HepG2 (cell line): ENCODE results near the gene RAB3A. TPM values are rescaled to one million over a fixed set of nuclear protein-coding genes. Genes with fewer than 3 reads are reported as not detected.

Experiments
- ARID3A ChIP-seq: IDR thresholded peaks from 2 replicates; pipeline ENCODE4 v1.6.1; 2012; ENCODE audit warnings: low read depth, low read length, improper control_type of control experiment
- DR1 ChIP-seq: sonication (generic); formaldehyde crosslinking; IDR thresholded peaks from 2 replicates; pipeline ENCODE4 v1.8.0; 2021; ENCODE audit warnings: mild to moderate bottlenecking, missing genetic modification reagents, inconsistent platforms
- EHMT2 ChIP-seq: fragments of 200-600 bp; sonication (generic); IDR thresholded peaks from 2 replicates; pipeline ENCODE4 v1.7.0; 2017; ENCODE audit warnings: antibody characterized with exemption, low read depth, low read length, borderline replicate concordance
- GLMP ChIP-seq: sonication (generic); formaldehyde crosslinking; IDR thresholded peaks from 2 replicates; pipeline ENCODE4 v1.9.0; 2021; ENCODE audit warnings: missing genetic modification reagents, mild to moderate bottlenecking, borderline replicate concordance
- MYNN ChIP-seq: sonication (generic); formaldehyde crosslinking; IDR thresholded peaks from 2 replicates; pipeline ENCODE4 v1.4.0; 2020; ENCODE audit warnings: mild to moderate bottlenecking, low read depth, missing genetic modification reagents
- SNAPC4 ChIP-seq: sonication (generic); formaldehyde crosslinking; IDR thresholded peaks from 2 replicates; pipeline ENCODE4 v1.4.0; 2020; ENCODE audit warnings: mild to moderate bottlenecking, missing genetic modification reagents
- ZNF264 ChIP-seq: sonication (generic); formaldehyde crosslinking; IDR thresholded peaks from 2 replicates; pipeline ENCODE4 v1.4.0; 2020; ENCODE audit warnings: missing genetic modification reagents
- polyA plus RNA-seq, 8 experiments: library from polyadenylated mRNA; depleted of rRNA in 3 of 8; stranded (reverse) in 7 of 8; unstranded in 1 of 8; fragments of >200 nt; fragmentation: Illumina TruSeq in 4 of 8; extraction: Trizol in 4 of 8; gene quantifications; 2 replicates each; pipeline versions ENCODE4 v1.2.1 to v1.2.3, GENCODE V29; 2011 to 2016; ENCODE audit warnings: low read depth in 4 of 8, missing spikeins in 1 of 8, mixed read lengths in 1 of 8; ENCODE audit not compliant: insufficient read depth in 1 of 8
- total RNA-seq, 5 experiments: library from RNA; depleted of rRNA; stranded (reverse); fragments of >200 nt; fragmentation: Illumina TruSeq; extraction: Trizol; gene quantifications; 2 replicates each; pipeline ENCODE4 v1.2.3, GENCODE V29; 2016; ENCODE audit warnings: low read depth in 1 of 5
- TF ChIP-seq, protein P1 (sequence below), 2 experiments: fragments of 450-650 bp in 1 of 2; sonication (generic) in 1 of 2; formaldehyde crosslinking in 1 of 2; IDR thresholded peaks; 2 replicates each; pipeline versions ENCODE4 v1.6.1 to v1.8.0; 2016 to 2022; ENCODE audit warnings: antibody characterized with exemption in 1 of 2, mild to moderate bottlenecking in 1 of 2, missing genetic modification reagents in 1 of 2
- TF ChIP-seq, protein P2 (sequence below): sonication (generic); formaldehyde crosslinking; IDR thresholded peaks from 2 replicates; pipeline ENCODE4 v1.5.1; 2020; ENCODE audit warnings: missing genetic modification reagents, mild to moderate bottlenecking, borderline replicate concordance

Gene RAB3A
- total and polyA plus RNA-seq, 2 of the 13 experiments (the other 11 are each of a cell fraction or from before 2014, with no cell fraction given) = 0.58 to 0.98 TPM

DNA sequence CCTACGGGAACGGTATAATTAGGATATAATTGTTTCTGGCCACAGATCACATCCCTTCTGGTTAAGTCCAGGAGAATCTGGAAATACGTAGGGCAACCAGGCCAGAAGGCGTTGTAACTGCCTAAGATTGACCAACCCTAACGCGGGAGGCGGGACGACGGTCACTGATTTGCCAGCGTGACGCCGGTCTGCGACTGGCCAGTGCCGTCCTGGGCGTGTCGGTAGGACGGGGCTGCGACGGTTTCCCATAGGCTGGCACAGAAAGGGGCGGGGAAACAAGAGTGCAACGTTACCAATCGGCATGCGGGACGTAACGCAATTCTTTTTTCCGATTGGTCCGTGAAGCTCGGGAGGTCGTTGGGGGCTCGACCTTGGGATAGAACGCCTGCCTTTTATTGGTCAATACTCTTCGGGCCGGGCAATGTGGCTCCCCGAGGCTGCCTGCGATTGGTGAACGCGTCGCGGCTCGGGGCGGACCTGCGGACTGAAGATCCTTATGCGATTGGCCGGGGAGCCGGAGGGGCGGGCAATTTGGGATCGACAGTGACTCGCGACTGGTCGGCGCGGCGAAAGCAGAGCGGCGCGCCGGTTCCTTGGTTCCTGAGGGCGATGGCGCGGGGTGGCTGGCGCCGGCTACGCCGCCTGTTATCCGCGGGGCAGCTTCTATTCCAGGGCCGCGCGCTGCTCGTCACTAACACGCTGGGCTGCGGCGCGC lies 11.0 kb downstream of the RAB3A start, which contains the start of gene MPV17L2 (continued):
- TF ChIP-seq ARID3A (no peak), ZNF264 (CRISPR knock-in tag) (0 out of 2 replicates have a peak, but pooled peaks have one; percentile 30), MYNN (no peak), EHMT2 (no peak), SNAPC4 (CRISPR knock-in tag) (no peak), GLMP (CRISPR knock-in tag) (no peak), DR1 (CRISPR knock-in tag) (no peak; the same call in 1 of the 2 replicates)
- TF ChIP-seq, protein P1, sequence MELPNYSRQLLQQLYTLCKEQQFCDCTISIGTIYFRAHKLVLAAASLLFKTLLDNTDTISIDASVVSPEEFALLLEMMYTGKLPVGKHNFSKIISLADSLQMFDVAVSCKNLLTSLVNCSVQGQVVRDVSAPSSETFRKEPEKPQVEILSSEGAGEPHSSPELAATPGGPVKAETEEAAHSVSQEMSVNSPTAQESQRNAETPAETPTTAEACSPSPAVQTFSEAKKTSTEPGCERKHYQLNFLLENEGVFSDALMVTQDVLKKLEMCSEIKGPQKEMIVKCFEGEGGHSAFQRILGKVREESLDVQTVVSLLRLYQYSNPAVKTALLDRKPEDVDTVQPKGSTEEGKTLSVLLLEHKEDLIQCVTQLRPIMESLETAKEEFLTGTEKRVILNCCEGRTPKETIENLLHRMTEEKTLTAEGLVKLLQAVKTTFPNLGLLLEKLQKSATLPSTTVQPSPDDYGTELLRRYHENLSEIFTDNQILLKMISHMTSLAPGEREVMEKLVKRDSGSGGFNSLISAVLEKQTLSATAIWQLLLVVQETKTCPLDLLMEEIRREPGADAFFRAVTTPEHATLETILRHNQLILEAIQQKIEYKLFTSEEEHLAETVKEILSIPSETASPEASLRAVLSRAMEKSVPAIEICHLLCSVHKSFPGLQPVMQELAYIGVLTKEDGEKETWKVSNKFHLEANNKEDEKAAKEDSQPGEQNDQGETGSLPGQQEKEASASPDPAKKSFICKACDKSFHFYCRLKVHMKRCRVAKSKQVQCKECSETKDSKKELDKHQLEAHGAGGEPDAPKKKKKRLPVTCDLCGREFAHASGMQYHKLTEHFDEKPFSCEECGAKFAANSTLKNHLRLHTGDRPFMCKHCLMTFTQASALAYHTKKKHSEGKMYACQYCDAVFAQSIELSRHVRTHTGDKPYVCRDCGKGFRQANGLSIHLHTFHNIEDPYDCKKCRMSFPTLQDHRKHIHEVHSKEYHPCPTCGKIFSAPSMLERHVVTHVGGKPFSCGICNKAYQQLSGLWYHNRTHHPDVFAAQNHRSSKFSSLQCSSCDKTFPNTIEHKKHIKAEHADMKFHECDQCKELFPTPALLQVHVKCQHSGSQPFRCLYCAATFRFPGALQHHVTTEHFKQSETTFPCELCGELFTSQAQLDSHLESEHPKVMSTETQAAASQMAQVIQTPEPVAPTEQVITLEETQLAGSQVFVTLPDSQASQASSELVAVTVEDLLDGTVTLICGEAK (IDR thresholded peaks at IDR 0.05) = no peak
- TF ChIP-seq, protein P1 (CRISPR knock-in tag; IDR thresholded peaks at IDR 0.05) = 0 out of 2 replicates have a peak, but pooled peaks have one; percentile 42
- TF ChIP-seq, protein P2, sequence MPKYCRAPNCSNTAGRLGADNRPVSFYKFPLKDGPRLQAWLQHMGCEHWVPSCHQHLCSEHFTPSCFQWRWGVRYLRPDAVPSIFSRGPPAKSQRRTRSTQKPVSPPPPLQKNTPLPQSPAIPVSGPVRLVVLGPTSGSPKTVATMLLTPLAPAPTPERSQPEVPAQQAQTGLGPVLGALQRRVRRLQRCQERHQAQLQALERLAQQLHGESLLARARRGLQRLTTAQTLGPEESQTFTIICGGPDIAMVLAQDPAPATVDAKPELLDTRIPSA (CRISPR knock-in tag) = no peak
